GM19193 (cell line): ENCODE results near the gene GRIN1.

ENCODE experiments used
- POLR2A ChIP-seq: IDR thresholded peaks from 4 replicates; pipeline ENCODE4 v1.6.1; 2011; ENCODE audit not compliant: insufficient read depth, insufficient read length; ENCODE audit errors: extremely low read depth

Gene GRIN1

GRCh38 chr9:137150617-137151457, 11.9 kb downstream of the GRIN1 start:
- no peak for TF ChIP-seq POLR2A

DNA sequence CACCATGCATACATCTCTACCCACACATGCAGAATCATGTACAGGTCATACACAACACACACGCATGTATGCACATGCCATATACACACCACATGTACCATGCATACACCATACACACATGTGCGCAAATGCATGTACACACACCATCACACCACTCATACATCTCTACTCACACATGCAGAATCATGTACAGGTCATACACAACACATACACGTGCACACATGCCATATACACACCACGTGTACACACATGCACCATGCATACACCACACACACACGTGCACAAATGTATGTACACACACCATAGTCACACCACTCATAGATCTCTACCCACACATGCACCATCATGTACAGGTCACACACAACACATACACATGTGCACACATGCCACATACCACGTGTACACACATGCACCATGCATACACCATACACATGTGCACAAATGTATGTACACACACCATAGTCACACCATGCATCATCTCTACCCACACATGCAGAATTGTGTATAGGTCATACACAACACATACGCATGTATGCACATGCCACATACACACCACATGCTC, 14.0 kb downstream of the GRIN1 start:
- TF ChIP-seq POLR2A: no peak

- TF ChIP-seq POLR2A: no peak
Observed at GRCh38 chr9:137156567-137157375, 17.8 kb downstream of the GRIN1 start.

DNA sequence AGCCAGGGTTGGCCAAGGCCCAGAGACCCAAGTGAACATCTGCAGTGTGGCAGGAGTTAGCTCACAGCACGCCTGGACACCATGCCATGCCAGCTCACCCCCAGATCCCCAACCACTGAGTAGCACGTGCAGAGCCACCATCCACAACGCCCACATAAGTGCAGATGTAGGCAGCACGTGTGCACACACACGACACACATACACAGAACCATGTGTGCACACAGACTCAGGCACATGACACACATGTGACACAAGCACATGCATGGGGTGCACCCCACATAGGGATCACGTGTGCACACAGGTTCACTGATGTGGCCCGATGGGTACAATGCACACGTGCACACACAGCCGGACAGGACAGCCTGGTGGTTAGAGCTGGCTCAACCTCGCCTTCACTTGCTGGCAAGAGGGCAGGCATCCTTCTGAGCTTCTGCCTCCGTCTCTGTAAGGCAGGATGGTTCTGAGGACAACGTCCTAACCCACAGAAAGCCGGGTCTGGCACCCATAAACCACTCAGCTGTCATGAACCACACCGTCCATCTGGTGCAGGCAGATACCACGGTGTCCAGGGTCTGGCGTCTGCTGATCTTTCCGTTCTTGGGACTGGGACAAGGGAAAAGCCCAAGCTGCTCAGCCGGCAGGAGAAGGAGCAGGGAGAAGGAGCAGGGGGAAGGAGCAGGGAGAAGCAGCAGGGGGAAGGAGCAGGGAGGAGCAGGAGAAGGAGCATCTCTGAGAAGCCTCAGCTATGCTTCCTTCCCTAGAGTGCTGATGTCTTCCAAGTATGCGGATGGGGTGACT, 18.9 kb downstream of the GRIN1 start:
- TF ChIP-seq POLR2A: no peak

- TF ChIP-seq POLR2A: no peak
Observed at GRCh38 chr9:137158625-137159024, 19.7 kb downstream of the GRIN1 start.

DNA sequence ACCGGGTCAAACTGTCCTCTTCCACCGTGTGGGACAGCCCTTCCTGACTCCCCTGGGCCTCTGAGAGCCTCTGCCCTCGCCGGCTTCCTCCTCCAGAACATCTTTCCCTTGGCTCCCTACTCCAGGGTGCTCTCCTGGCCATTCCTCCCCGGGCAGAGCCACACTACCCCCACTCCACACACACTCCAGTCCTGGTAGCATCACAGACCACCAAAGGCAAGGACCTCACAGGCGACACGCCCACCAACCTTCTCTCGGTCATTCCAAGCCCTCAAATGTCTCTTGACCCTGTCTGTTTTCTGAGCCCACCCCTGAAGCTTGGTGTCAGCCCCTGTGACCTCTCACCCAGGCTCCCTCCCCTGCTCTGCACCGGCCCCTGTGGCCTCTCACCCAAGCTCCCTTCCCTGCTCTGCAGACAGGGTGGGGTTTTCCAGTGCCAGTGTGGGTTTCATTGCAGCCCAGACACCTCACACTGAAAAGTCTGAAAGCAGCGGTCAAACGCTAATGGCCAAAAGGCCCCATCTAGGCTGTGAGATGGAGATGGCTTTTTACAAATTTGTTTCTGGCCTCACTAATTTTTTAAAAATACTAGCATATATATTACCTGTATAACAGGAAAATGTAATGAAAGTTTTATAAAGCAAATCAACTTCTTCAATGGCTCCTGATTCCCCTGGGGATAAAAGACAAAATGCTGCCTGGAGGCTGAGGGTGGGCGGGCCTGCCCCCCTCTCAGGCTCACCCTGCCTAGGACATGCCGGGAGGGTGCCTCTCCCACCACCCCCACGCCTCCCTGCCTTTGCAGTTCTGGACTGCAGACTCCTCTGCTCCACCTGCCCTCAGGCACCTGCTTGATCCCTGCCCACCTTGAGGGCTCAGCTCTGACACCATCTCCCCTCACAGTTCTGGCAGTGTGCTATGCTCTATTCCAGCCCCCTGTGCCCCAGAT, 20.4 kb downstream of the GRIN1 start:
- no peak for TF ChIP-seq POLR2A

DNA sequence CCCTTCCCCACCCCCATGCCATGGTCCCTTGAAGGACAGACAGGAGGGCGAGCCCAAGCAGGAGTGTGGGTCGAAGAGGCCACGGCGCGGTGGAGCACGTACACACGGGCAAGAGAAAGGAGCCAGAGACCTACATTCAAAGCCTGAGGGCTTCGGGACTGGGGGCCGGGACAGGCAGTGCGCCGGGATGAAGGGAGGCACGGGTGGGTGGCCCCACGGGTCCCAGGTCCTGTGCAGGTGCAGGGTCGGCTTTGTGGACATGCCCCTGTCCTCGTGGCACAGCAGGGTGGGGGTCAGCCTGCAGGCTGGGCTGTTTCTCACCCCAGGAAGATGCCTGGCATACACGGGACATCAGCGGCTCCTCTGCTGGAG, 21.1 kb downstream of the GRIN1 start:
- no peak for TF ChIP-seq POLR2A

DNA sequence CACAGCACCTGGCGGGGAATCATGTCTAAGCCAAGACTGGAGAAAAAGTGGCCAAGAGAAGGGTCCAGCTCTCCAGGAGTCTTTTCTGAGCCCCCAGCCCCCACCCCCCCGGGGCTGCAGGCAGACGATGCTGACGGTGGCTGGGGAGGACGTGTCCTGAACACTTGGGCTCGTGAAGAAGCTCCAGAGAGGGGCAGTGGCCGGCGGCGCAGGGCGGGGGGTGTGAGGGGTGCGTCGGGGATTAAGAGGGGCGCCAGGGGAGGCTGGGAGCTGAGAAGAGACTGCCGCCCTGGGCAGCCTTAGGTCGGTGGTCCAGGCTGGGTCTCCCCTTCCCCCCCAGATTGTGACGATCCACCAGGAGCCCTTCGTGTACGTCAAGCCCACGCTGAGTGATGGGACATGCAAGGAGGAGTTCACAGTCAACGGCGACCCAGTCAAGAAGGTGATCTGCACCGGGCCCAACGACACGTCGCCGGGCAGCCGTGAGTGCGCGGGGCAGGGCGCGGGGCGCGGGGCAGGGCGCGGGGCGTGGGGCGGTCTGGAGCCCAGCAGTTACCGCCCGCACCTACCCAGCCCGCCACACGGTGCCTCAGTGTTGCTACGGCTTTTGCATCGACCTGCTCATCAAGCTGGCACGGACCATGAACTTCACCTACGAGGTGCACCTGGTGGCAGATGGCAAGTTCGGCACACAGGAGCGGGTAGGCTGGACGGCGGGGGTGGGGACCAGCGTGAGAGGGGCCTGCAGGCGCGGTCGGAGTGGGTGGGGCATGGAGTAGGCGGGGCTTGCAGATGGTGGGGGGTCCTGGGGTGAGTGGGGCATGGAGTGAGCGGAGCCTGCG, 22.0 kb downstream of the GRIN1 start:
- TF ChIP-seq POLR2A: no peak

GRCh38 chr9:137161558-137162486, 22.9 kb downstream of the GRIN1 start:
- no peak for TF ChIP-seq POLR2A

GRCh38 chr9:137162505-137163364, 23.8 kb downstream of the GRIN1 start:
- no peak for TF ChIP-seq POLR2A

GRCh38 chr9:137163365-137163715, 24.4 kb downstream of the GRIN1 start:
- no peak for TF ChIP-seq POLR2A
